ENCODE data around the gene EIF4A3.
A peak's percentile ranks its signal among the peaks of the same experiment; 100 is the strongest.

EIF4A3 gene

DNA sequence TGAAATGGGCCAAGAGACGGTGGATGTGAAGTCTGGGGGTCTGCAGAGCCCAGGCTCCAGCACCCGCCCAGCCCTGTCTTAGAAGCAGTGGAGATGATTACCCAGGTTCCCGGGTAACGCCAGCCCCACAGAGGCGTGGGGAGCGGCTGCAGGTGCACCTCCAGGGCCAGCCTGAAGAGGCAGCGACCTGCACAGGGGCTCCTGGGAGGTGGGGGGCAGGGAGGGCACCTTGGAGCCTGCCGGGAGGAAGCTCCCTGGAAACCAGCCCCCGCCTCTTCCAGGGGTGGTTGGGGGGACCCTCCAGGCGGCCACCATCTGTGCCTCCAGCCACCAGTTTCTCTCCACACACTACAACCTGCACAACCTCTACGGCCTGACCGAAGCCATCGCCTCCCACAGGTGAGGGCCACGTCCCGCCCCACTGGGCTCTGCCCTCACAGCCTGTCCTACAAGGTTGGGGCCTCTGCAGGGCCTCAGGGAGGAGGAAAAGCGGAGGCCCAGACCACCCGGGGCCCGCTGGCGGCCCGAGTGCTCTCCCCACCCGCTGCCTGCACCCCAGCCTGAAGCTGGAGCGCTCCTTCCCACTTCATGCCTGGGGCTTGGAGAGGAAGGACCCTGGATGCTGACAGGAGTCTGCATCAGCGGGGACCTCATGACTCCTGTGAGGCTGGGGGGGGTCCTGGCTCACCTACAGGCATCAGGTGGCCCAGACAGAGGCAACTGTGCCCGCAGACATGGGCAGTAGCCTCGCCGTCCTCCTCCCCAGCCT lies 35.0 kb downstream of the EIF4A3 start:
- no peak for DNase-seq

DNA sequence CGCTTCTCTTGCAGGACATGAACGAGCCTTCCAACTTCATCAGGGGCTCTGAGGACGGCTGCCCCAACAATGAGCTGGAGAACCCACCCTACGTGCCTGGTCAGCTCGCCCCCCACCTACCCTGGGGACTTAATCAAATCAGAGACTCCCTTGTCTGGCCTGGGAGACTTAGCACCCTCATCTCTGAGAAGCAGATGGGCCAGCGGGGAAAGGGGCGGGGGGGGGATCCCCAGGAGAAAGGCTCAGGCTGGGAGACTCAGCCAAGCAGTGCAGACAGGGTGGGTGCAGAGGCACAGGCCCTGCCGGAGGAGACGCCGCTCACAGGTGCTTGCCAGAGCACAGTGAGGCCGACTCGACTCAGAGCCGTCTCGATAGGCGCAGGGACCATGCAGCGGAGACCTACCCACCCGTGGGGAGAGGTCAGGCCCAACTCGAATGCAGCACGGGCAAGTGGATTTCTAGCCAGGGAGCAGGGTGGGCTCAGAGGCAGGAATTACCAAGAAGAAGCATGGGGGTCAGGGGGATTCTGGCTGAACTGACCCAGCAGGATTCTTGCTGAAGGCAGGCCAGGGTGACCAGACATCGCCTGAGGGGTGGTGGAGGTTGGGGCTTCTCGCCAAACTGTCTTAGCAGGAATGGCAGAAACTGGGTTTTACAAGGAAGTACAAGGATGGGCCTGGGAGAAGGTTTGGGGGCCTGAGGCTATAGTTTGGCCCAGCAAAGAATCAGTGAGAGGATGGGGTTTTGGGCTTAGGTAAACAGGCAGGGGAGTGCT lies 35.8 kb downstream of the EIF4A3 start:
- DNase-seq, result no peak

DNA sequence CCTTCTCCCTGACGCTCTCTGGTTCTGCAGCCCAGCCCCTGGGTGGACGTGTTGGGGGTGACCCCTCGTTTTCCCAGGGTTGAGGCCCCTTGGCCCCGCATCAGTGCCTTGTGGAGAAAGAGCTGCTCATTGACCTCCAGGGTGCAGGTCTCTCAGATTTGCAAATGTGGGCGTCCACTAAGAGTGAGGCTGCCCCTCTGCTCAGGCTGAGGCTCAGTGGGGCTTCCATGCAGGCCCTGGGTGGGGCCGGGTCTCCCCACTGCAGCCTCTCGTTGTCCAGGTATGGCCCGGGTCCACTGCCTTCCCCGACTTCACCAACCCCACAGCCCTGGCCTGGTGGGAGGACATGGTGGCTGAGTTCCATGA lies 36.5 kb downstream of the EIF4A3 start:
- DNase-seq, result no peak

DNA sequence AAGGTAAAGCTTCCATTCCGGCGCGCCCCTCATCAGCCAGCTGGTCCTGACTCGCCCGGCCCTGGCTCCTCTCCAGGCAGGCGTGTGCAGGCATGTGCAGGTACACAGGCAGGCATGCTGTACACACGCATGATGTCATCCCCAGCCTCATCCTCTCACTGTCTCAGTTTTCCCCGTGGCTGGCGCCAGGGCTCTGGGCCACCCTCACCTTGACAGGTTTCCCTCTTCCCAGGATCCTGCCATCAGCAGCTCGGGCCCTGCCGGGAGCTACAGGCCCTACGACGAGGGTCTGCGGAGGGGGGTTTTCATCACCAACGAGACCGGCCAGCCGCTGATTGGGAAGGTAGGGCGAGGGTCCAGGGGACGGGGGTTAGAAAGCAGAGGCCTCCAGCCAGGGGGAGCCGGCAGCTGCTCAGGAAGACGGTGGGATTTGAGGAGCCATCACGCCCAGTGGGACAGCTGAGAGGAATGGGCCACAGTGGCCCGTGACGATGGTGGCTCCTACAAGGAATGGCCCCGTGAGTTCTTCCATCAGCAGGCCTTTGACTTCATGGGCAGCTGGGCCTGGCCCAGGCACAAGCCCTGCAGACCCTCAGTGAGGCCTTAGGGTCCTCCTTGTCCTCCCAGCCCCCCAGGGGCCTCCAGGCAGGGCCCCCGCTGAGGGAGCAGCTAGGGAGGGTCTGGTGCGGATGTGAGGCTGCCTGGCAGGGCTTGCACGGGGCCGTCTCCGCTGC lies 37.0 kb downstream of the EIF4A3 start:
- DNase-seq, result no peak

GRCh38 chr17:80109066-80109660 lies 37.8 kb downstream of the EIF4A3 start:
- no peak for DNase-seq

- no peak for DNase-seq
Observed at GRCh38 chr17:80108036-80108971, 38.6 kb downstream of the EIF4A3 start.

- DNase-seq, result no peak
Observed at GRCh38 chr17:80107231-80108021, 39.5 kb downstream of the EIF4A3 start.

- no peak for DNase-seq
Observed at GRCh38 chr17:80106751-80107150, 40.2 kb downstream of the EIF4A3 start.

- DNase-seq, result no peak
Observed at GRCh38 chr17:80106176-80106575, 40.8 kb downstream of the EIF4A3 start.

DNA sequence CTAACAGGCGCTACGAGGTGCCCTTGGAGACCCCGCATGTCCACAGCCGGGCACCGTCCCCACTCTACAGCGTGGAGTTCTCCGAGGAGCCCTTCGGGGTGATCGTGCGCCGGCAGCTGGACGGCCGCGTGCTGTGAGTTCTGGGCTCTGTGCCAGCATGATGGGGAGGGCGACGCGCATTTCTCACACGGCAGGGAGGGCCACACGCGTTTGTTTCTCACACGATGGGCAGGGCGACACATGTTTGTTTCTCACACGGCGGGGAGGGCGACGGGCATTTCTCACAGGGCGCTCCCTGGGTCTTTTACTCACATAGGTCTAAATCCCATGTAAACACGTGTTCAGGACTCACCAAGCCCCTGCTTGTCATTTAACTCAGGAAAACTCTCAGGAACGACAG lies 41.2 kb downstream of the EIF4A3 start:
- no peak for DNase-seq

- DNase-seq, result no peak
Observed at GRCh38 chr17:80104956-80105375, 42.0 kb downstream of the EIF4A3 start.

DNA sequence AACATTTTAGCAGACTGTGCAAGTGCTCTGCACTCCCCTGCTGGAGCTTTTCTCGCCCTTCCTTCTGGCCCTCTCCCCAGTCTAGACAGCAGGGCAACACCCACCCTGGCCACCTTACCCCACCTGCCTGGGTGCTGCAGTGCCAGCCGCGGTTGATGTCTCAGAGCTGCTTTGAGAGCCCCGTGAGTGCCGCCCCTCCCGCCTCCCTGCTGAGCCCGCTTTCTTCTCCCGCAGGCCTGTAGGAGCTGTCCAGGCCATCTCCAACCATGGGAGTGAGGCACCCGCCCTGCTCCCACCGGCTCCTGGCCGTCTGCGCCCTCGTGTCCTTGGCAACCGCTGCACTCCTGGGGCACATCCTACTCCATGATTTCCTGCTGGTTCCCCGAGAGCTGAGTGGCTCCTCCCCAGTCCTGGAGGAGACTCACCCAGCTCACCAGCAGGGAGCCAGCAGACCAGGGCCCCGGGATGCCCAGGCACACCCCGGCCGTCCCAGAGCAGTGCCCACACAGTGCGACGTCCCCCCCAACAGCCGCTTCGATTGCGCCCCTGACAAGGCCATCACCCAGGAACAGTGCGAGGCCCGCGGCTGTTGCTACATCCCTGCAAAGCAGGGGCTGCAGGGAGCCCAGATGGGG lies 42.5 kb downstream of the EIF4A3 start:
- no peak for DNase-seq

DNA sequence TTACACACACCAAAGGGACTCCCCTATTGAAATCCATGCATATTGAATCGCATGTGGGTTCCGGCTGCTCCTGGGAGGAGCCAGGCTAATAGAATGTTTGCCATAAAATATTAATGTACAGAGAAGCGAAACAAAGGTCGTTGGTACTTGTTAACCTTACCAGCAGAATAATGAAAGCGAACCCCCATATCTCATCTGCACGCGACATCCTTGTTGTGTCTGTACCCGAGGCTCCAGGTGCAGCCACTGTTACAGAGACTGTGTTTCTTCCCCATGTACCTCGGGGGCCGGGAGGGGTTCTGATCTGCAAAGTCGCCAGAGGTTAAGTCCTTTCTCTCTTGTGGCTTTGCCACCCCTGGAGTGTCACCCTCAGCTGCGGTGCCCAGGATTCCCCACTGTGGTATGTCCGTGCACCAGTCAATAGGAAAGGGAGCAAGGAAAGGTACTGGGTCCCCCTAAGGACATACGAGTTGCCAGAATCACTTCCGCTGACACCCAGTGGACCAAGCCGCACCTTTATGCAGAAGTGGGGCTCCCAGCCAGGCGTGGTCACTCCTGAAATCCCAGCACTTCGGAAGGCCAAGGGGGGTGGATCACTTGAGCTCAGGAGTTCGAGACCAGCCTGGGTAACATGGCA lies 43.4 kb downstream of the EIF4A3 start:
- no peak for DNase-seq

DNA sequence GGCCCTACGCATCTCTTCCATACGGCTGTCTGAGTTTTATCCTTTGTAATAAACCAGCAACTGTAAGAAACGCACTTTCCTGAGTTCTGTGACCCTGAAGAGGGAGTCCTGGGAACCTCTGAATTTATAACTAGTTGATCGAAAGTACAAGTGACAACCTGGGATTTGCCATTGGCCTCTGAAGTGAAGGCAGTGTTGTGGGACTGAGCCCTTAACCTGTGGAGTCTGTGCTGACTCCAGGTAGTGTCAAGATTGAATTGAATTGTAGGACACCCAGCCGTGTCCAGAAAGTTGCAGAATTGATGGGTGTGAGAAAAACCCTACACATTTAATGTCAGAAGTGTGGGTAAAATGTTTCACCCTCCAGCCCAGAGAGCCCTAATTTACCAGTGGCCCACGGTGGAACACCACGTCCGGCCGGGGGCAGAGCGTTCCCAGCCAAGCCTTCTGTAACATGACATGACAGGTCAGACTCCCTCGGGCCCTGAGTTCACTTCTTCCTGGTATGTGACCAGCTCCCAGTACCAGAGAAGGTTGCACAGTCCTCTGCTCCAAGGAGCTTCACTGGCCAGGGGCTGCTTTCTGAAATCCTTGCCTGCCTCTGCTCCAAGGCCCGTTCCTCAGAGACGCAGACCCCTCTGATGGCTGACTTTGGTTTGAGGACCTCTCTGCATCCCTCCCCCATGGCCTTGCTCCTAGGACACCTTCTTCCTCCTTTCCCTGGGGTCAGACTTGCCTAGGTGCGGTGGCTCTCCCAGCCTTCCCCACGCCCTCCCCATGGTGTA lies 44.1 kb downstream of the EIF4A3 start:
- DNase-seq, result no peak

GRCh38 chr17:80101946-80102663 lies 44.8 kb downstream of the EIF4A3 start:
- no peak for DNase-seq

- DNase-seq, result peak; percentile 91
Observed at GRCh38 chr17:80101011-80101945, 45.6 kb downstream of the EIF4A3 start, which contains the start of gene GAA. Gene GAA, plus strand, starts transcription at chr17:80101581. Its CDS starts 3,006 bp downstream, at chr17:80104587.

DNA sequence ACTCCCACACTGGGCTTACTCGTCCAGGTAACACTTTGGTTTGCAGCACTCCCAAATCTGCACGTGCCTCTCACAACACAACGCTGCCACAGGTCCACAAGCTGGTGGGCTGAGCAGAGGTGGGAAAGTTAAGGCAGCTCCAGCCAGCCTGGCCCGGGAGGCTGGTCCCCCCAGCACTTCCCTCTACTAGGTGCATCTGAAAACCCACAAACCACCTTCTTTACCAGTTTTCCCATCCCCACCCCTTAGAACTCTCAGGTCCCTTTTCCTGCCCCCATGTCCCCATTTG lies 46.9 kb downstream of the EIF4A3 start:
- DNase-seq, result no peak

All from T1000 (cell line).